ENCODE data around the gene CHD1.

GRCh38 chr5:98827161-98827560 lies 101.6 kb downstream of the CHD1 start:
- peak; percentile 61 for TF ChIP-seq CTCF (IDR thresholded peaks at IDR 0.05; ENCODE audit: insufficient read depth, low read depth, low read length)
- no peak for TF ChIP-seq EZH2 (IDR thresholded peaks at IDR 0.05; ENCODE audit: insufficient read depth, low read length)
